Parathyroid adenoma (tissue), 2 donors: Measurements from ENCODE around the gene SEBOX.

Experiments used
- H2AFZ ChIP-seq: fragments of 300-600 bp; sonication (generic); one replicate; pipeline ENCODE4 v1.7.0; 2017; ENCODE audit warnings: antibody characterized with exemption, mild to moderate bottlenecking
- H3K27ac ChIP-seq: fragments of 300-600 bp; sonication (generic); one replicate; pipeline ENCODE4 v1.7.0; 2017
- H3K27me3 ChIP-seq: fragments of 300-600 bp; sonication (generic); one replicate; pipeline ENCODE4 v1.7.0; 2017; ENCODE audit warnings: low read length; ENCODE audit not compliant: control insufficient read depth, insufficient read depth
- H3K36me3 ChIP-seq: fragments of 300-600 bp; sonication (generic); one replicate; pipeline ENCODE4 v1.7.0; 2017; ENCODE audit warnings: low read length; ENCODE audit not compliant: control insufficient read depth, insufficient read depth
- H3K4me1 ChIP-seq: fragments of 300-600 bp; sonication (generic); one replicate; pipeline ENCODE4 v1.7.0; 2017; ENCODE audit warnings: control low read depth
- H3K4me2 ChIP-seq: fragments of 300-600 bp; sonication (generic); one replicate; pipeline ENCODE4 v1.7.0; 2017; ENCODE audit warnings: low read length
- H3K4me3 ChIP-seq: fragments of 300-600 bp; sonication (generic); one replicate; pipeline ENCODE4 v1.7.0; 2017; ENCODE audit warnings: low read depth, low read length
- H3K79me2 ChIP-seq: fragments of 300-600 bp; sonication (generic); one replicate; pipeline ENCODE4 v1.7.0; 2017; ENCODE audit warnings: control low read depth
- H3K9ac ChIP-seq: fragments of 300-600 bp; sonication (generic); one replicate; pipeline ENCODE4 v1.7.0; 2017; ENCODE audit warnings: mild to moderate bottlenecking
- H3K9me3 ChIP-seq: fragments of 300-600 bp; sonication (generic); one replicate; pipeline ENCODE4 v1.7.0; 2017; ENCODE audit warnings: low read length; ENCODE audit not compliant: control insufficient read depth
- CTCF ChIP-seq: fragments of 300-600 bp; sonication (generic); IDR thresholded peaks from one replicate; pipeline ENCODE4 v1.7.0; 2017; ENCODE audit warnings: antibody characterized with exemption, mild to moderate bottlenecking
- donor health status: primary hyperparathyroidism.

Gene SEBOX

GRCh38 chr17:28335959-28336871, 28.8 kb downstream of the SEBOX start:
- TF ChIP-seq CTCF, result no peak
- peak overlapping the region; percentile 97 for H3K4me3 ChIP-seq
- peak overlapping the region; percentile 81 for H3K27ac ChIP-seq
- H3K27me3 ChIP-seq, result no peaks in the 10 kb centered on the region
- H3K4me2 ChIP-seq, result peak overlapping the region; percentile 98
- no peaks in the 10 kb centered on the region for H3K36me3 ChIP-seq
- H3K9me3 ChIP-seq, result no peaks in the 10 kb centered on the region
- peaks cover 33% of the 10 kb centered on the region for H3K79me2 ChIP-seq
- H3K4me1 ChIP-seq, result no peaks in the 10 kb centered on the region
- H2AFZ ChIP-seq, result peak overlapping the region; percentile 90
- H3K9ac ChIP-seq, result peak overlapping the region; percentile 16

- Histone ChIP-seq H3K4me1 (no peaks in the 10 kb centered on the region), H3K27ac (peak within 1 kb of the TSS; percentile 81), H3K9me3 (no peaks in the 10 kb centered on the region), H3K36me3 (no peaks in the 10 kb centered on the region), H3K79me2 (peaks cover 33% of the 10 kb centered on the region), H3K4me2 (peak within 1 kb of the TSS; percentile 98), H2AFZ (peak within 1 kb of the TSS; percentile 90), H3K9ac (peak within 1 kb of the TSS; percentile 41), H3K4me3 (peak within 1 kb of the TSS; percentile 97), H3K27me3 (no peaks in the 10 kb centered on the region)
- TF ChIP-seq CTCF, result peak; percentile 9
Observed at GRCh38 chr17:28335201-28335958, 29.6 kb downstream of the SEBOX start, which contains the start of the genes IFT20 and TNFAIP1. TSS of gene IFT20 (minus strand) at chr17:28335472. CDS start at chr17:28331985, 3,487 bp downstream. TSS of gene TNFAIP1 (plus strand) at chr17:28335761. CDS start at chr17:28339522, 3,761 bp downstream.

DNA sequence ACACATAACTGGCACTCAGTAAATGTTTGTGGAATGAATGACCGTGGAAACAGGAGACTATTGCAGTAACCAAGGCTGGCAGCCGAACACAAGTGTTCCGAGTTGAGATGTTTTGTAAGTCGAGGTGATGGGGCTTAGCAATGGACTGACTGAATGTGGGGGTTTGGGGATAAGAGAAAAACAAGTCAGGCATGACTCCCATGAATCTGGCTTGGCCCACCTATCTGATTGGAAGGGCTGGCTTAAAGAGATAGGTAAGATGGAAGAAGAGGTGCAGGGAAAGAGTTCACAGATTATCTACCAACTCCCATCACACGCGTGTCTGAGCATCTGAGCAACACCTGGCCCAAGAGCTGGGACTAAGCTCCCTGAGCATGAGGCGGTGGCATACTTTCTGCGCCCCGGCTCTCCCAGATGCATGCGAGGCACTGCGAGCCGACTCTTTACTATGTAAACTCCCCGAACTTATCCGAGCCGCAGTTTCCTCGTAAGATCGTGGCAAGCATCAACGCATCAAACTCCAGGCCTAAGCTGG, 30.3 kb downstream of the SEBOX start:
- peaks cover 33% of the 10 kb centered on the region for H3K79me2 ChIP-seq
- peak overlapping the region; percentile 97 for H3K4me3 ChIP-seq
- H3K9ac ChIP-seq, result peak overlapping the region; percentile 41
- peak overlapping the region; percentile 98 for H3K4me2 ChIP-seq
- peak overlapping the region; percentile 81 for H3K27ac ChIP-seq
- H3K27me3 ChIP-seq, result no peaks in the 10 kb centered on the region
- no peak for TF ChIP-seq CTCF
- H2AFZ ChIP-seq, result peak overlapping the region; percentile 90
- H3K9me3 ChIP-seq, result no peaks in the 10 kb centered on the region
- no peaks in the 10 kb centered on the region for H3K4me1 ChIP-seq
- no peaks in the 10 kb centered on the region for H3K36me3 ChIP-seq

- Histone ChIP-seq H3K4me1 (no peaks in the 10 kb centered on the region), H3K79me2 (peaks cover 33% of the 10 kb centered on the region), H3K4me2 (peak overlapping the region; percentile 98), H3K27ac (no peak overlapping the region), H3K9ac (no peak overlapping the region), H2AFZ (no peak overlapping the region), H3K36me3 (no peaks in the 10 kb centered on the region), H3K4me3 (peak overlapping the region; percentile 97), H3K27me3 (no peaks in the 10 kb centered on the region), H3K9me3 (no peaks in the 10 kb centered on the region)
- TF ChIP-seq CTCF, result no peak
Observed at GRCh38 chr17:28334171-28334570, 30.8 kb downstream of the SEBOX start.
